Inflammatory macrophage treated with lipopolysaccharide for 1 hour (primary cell): ENCODE measurements around the gene DCTD.

Experiments used
- DNase-seq, 2 donors: peaks; one replicate each; pipeline ENCODE4 v3.0.0-alpha.2; 2020 to 2022

DCTD gene

GRCh38 chr4:182863501-182863900 is 53.7 kb downstream of the DCTD start:
- DNase-seq = peak; percentile 4 to 10

DNA sequence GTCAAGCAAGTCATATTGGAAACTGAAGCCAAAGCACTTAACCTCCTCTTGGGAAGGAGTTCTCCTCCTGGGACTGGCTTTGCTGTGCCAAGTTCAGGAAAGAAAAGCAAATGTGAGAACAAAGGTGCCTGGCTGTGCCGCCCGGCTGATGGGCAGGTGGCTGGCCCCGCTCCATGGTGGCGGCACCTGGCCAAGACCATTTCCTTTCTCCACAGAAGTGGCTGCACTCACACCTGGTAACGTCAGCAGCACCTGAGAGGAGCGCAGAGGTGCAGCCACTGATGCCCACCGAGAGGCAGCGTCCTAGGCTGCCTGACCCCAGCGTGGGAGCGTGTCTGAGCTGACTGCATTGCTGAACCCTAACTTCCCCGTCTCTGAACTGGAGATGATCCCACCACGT is 54.3 kb downstream of the DCTD start:
- no peak for DNase-seq

DNA sequence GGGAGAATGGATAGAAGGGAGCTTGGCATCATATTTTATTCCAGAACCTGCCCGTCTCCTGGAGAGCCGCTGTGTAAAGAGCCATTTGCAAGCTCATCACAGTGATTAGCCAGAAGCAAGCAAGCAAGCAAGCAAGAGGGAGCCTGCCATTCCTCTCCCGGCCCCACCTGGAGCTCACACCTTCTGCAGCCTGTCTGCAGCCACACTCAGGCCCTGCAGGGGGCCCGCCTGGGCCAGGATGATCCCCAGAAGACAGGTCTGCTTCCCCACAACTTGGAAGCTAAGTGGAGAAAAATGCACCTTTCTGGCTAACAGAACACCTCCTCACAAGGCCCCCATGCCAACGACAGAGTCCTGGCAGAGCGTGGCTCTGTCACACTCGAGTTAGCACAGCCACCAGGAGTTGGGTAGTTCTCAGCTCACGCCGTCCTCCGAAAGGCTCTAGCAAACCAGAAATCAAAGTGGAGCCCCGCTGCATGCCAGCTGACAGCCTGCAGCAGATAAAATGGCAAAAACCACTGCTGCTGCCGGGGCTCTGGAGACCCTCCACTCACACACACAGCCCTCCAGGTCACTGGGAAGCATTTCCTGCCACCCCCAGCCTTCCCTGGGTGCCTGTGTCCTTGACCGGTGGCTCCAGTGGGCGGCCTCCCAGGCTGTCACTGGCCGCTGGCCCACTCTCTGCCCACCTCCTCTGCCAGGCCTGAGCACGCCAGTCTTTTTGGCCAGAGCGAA is 54.9 kb downstream of the DCTD start:
- DNase-seq = no peak

- no peak for DNase-seq
These were observed 55.8 kb downstream of the DCTD start for GRCh38 chr4:182861346-182861745.

DNA sequence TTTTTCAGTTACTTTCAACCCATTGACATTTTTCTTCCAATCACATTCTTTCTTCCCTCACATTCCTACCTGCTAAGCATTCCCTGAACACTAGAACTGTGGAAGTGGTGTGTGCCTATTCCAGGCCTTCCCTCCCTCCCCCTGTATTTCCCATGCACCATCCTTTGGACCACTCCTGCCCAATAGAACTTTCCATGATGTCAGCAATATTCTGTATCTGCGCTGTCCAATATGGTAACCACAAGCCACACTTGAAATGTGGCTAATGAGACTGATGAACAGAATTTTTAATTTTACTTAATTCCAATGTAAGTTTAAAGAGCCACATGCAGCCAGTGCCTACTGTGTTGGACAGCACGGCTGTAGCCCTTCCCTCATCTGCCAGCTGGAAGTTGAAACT is 57.5 kb downstream of the DCTD start:
- DNase-seq = no peak

DNA sequence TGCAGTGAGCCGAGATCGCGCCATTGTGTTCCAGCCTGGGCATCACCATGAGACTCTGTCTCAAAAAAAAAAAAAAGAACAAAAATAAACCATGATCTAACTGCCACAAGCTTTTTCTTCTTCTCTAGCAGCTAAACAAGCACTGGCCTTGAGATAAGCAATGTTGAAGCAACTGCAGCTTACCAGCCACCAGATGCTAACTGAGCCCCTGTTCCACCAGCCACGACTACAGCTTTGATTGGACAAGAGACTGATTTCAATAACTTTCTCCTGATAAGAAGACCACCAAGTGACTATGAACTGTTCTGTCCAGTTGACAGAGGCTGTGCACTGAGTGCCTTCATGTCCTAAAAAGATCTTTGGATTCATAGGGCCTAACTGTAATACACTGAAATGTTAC is 58.5 kb downstream of the DCTD start:
- DNase-seq = no peak

DNA sequence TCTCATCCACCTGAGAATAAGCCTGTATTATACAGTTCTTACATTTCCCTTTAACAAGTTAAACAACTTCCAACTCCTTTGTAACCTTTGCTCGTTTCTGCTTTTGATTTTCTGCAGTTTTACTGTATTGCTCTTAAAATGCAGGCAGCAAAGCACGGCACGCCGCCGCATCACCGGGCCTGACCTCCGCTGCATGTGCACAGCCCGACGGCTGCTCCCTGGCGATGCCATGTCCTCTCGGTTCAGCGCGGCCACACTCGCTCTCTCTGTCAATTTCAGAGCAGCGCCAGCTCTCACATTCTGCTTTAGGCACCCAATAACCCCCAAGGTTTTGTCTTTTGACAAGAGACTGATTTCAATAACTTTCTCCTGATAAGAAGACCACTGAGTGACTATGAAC is 60.3 kb downstream of the DCTD start:
- DNase-seq = no peak

- DNase-seq = no peak
These were observed 61.3 kb downstream of the DCTD start for GRCh38 chr4:182855877-182856276.

DNA sequence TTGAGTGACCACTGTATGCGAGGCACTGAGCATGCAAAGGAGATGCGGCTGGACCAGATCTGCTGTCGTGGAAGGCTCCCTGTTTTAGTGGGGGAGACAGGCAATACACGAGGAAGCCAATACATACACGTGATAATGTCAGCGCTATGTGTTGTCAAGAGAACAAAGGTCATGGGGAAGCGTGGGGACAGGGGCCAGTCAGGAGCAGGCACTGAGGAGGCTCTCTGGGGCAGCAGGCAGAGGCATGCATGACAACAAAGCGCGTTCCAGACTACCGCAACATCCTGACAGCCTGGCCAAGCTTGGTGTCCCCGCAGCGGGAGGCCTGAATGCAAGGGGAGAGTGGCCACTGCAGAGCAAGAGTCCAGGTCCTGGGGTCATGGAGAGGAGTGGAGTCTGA is 61.9 kb downstream of the DCTD start:
- no peak for DNase-seq

DNA sequence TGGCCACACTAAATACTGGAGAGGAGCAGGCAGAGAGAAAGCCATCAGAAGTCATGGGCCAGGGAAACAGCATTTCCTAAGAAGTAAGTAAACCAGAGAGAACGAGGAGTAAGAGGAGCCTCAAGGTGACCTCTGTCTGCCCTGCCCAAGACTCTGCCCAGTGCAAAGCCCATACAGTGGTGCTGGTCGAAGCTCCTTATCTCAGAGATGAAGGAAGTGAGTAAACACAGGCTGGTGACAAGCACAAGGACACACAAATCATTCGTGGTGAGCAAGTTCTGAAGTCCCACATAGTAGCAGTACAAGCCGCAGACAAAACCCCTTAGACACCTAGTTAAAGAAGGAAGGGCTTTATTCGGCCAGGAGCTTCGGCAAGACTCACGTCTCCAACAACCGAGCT is 62.7 kb downstream of the DCTD start:
- no peak for DNase-seq

GRCh38 chr4:182853731-182854330 is 63.4 kb downstream of the DCTD start:
- no peak for DNase-seq

GRCh38 chr4:182848685-182849084 is 68.5 kb downstream of the DCTD start:
- no peak for DNase-seq

- no peak for DNase-seq
These were observed 69.4 kb downstream of the DCTD start for GRCh38 chr4:182847576-182848450.

- no peak for DNase-seq
These were observed 71.2 kb downstream of the DCTD start for GRCh38 chr4:182846036-182846435.

DNA sequence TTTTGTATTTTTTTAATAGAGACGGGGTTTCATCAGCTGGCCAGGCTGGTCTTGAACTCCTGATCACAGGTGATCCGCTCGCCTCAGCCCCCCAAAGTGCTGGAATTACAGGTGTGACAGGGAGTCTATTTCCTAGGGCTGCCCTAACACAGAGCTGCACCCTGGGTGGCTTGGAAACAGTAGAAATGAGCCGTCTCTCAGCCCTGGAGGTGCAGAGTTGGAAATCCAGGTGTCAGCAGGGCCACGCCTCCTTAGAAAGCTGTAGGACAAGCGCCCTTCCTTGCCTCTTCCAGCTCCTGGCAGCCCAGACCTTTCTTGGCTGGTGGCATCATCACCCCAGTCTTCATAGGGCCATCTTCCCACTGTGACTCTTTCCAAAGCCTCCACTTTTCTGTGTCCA is 71.6 kb downstream of the DCTD start:
- DNase-seq = no peak

- DNase-seq = no peak
These were observed 73.3 kb downstream of the DCTD start for GRCh38 chr4:182843808-182844325.

GRCh38 chr4:182842759-182843390 is 74.3 kb downstream of the DCTD start:
- DNase-seq = no peak

DNA sequence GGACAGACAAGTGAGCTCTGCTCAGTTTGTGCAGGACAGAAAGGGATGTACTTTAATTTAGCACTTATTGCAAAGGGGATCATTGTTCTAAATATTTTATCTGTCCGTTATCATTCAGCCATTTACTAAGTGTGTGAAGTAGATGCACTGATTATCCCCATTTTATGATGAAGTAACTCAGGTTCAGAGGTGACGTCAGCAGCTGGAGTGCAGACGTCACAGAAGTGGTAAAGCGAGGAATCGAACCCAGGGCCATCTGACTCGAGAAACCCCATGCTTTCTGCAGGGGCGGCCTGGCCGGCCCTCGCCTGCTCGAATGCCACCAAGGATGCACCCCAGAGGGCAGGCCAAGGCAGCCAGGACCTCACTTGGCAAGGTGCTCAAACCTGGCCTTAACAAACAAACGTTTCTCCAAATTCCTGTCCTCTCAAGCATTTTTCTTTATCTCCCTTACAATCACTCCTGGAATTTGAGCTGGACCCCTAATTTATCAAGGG is 75.0 kb downstream of the DCTD start:
- DNase-seq = no peak

- DNase-seq = no peak
These were observed 77.1 kb downstream of the DCTD start for GRCh38 chr4:182840108-182840507.
